Panc1 (cell line): ENCODE measurements around the gene TTBK1.

ENCODE experiments used
- TF ChIP-seq, protein P1 (sequence below): fragments of 450-650 bp; IDR thresholded peaks from 2 replicates; pipeline ENCODE4 v1.5.1; 2017; ENCODE audit warnings: mild to moderate bottlenecking
- TF ChIP-seq, protein P2 (sequence below), 2 experiments: IDR thresholded peaks; 2 replicates each; pipeline ENCODE4 v1.6.1; 2011 to 2012; ENCODE audit warnings: low read depth in 2 of 2, control low read depth in 1 of 2, low read length in 1 of 2, mild to moderate bottlenecking in 1 of 2, moderate library complexity in 1 of 2; ENCODE audit not compliant: insufficient read depth in 1 of 2

DNA sequence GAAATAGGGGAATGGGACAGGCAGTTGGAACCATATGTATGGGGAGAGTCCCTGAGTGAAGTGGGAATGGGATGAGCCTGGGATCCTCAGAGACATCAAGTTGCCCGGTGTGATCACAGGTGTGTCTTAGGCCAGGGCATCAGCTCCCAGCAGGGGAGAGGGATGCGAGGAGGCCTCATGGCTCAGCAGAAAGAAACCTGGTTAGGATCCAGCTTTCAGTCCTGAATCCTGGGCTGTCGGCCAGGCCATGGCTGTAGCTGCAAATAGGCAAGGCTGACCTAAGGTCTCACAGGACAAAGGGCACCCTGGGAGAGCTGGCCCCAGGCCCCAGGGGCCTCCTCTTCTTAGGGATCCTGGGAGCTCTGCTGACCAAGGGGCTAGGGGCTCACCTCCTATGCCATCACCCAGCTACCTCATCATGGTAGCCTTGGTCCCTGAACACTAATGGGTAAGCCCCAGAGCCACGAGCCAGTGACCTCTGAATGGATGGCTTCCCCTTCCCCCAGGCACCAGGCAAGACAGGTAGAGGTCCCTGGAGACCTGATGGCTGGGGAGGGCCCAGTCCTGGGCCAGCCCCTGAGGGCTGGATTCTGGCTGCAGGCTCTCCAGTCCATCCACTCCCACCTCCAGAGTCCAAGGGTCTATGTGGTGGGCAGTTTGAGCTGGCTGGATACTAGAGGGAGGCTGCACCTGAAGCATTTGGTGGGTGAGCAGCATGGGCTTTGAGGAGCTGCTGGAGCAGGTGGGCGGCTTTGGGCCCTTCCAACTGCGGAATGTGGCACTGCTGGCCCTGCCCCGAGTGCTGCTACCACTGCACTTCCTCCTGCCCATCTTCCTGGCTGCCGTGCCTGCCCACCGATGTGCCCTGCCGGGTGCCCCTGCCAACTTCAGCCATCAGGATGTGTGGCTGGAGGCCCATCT, 54.6 kb downstream of the TTBK1 start, which contains the start of gene SLC22A7:
- TF ChIP-seq, protein P1, sequence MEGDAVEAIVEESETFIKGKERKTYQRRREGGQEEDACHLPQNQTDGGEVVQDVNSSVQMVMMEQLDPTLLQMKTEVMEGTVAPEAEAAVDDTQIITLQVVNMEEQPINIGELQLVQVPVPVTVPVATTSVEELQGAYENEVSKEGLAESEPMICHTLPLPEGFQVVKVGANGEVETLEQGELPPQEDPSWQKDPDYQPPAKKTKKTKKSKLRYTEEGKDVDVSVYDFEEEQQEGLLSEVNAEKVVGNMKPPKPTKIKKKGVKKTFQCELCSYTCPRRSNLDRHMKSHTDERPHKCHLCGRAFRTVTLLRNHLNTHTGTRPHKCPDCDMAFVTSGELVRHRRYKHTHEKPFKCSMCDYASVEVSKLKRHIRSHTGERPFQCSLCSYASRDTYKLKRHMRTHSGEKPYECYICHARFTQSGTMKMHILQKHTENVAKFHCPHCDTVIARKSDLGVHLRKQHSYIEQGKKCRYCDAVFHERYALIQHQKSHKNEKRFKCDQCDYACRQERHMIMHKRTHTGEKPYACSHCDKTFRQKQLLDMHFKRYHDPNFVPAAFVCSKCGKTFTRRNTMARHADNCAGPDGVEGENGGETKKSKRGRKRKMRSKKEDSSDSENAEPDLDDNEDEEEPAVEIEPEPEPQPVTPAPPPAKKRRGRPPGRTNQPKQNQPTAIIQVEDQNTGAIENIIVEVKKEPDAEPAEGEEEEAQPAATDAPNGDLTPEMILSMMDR, result no peak
- TF ChIP-seq, protein P2, sequence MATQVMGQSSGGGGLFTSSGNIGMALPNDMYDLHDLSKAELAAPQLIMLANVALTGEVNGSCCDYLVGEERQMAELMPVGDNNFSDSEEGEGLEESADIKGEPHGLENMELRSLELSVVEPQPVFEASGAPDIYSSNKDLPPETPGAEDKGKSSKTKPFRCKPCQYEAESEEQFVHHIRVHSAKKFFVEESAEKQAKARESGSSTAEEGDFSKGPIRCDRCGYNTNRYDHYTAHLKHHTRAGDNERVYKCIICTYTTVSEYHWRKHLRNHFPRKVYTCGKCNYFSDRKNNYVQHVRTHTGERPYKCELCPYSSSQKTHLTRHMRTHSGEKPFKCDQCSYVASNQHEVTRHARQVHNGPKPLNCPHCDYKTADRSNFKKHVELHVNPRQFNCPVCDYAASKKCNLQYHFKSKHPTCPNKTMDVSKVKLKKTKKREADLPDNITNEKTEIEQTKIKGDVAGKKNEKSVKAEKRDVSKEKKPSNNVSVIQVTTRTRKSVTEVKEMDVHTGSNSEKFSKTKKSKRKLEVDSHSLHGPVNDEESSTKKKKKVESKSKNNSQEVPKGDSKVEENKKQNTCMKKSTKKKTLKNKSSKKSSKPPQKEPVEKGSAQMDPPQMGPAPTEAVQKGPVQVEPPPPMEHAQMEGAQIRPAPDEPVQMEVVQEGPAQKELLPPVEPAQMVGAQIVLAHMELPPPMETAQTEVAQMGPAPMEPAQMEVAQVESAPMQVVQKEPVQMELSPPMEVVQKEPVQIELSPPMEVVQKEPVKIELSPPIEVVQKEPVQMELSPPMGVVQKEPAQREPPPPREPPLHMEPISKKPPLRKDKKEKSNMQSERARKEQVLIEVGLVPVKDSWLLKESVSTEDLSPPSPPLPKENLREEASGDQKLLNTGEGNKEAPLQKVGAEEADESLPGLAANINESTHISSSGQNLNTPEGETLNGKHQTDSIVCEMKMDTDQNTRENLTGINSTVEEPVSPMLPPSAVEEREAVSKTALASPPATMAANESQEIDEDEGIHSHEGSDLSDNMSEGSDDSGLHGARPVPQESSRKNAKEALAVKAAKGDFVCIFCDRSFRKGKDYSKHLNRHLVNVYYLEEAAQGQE (IDR thresholded peaks at IDR 0.05; ENCODE audit: insufficient read depth in 1 of 2, low read depth in 2 of 2, low read length in 1 of 2), result no peak
